Frontal cortex (tissue), 1 donor: ENCODE results near the gene CEBPZ. TPM values are rescaled to one million over a fixed set of nuclear protein-coding genes. Genes with fewer than 3 reads are reported as not detected.

Source experiments
- total RNA-seq: library from RNA; depleted of rRNA; stranded (reverse); fragments of >200 nt; gene quantifications from one replicate; pipeline ENCODE4 v1.2.3, GENCODE V29; 2014

The CEBPZ gene
- total RNA-seq, 1 donor from 2014 or later, result 51.4 TPM

Other genes starting within 250 kb of the CEBPZ start
- 125 TPM for gene HEATR5B, start 147.2 kb downstream of the CEBPZ start, total RNA-seq
- 21.6 TPM for gene GPATCH11, start 147.1 kb downstream of the CEBPZ start, total RNA-seq
- 50.1 TPM for gene EIF2AK2, start 74.6 kb downstream of the CEBPZ start, total RNA-seq
- gene SULT6B1, start 42.9 kb downstream of the CEBPZ start, total RNA-seq, result not detected
- 22.8 TPM for gene CEBPZOS, start 35.1 kb downstream of the CEBPZ start, total RNA-seq
- gene NDUFAF7, start 62 bp upstream of the CEBPZ start, total RNA-seq, result 26.1 TPM
- gene PRKD3, start 93.2 kb upstream of the CEBPZ start, total RNA-seq, result 24.1 TPM
- gene QPCT, start 113.0 kb upstream of the CEBPZ start, total RNA-seq, result 22.0 TPM